Hematopoietic multipotent progenitor cell treated with erythropoietin and hydrocortisone succinate and interleukin-3 and kit ligand, for 15 days (in vitro differentiated cells): ENCODE measurements around the gene SEZ6L.
A peak's percentile ranks its signal among the peaks of the same experiment; 100 is the strongest.

Source experiments
- DNase-seq: peaks from one replicate; pipeline ENCODE4 v3.0.0-alpha.2; 2015; ENCODE audit warnings: low spot score

SEZ6L gene

DNA sequence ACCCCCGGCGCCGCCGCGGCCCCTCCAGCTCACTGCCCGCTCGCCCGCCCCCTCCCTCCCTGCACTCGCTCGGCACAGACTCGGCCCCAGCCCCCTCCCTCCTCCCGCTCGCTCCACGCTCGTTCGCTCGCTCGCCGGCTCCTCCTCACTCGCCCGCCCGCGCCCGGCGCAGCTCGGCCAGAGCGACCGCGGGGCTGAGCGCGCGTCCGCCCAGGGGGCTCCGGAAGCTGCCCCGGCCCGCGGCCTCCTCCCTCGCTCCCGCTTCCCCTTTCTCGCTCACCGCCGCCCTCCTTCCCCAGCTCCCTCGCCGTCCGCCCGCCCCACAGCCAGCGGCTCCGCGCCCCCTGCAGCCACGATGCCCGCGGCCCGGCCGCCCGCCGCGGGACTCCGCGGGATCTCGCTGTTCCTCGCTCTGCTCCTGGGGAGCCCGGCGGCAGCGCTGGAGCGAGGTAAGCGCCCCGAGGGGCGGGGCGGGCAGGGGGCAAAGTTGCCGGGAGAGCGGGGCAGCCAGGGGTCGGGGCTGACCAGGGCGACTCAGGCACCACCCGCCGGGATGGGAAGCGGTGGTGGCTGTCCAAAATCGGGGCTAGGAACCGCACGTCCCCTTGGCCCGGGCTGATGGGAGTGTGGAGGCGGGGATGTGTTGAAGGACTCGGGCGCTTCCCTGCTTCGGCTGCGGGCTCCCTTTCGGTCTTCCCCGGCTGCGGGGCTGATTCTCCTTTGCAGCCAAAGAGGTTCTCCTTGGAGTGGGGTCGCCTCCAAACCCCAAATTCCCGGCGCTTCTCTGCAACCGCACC, at the start of gene SEZ6L:
SEZ6L (plus strand) TSS at position 148 of the 797 bp plus-strand sequence; CDS start at position 356, 208 bp downstream.
- no peak for DNase-seq

GRCh38 chr22:26122920-26123468, 46.3 kb upstream of the SEZ6L start:
- no peak for DNase-seq

- no peak for DNase-seq
These were observed 44.1 kb upstream of the SEZ6L start for GRCh38 chr22:26124991-26125725.

GRCh38 chr22:26127126-26127525, 42.1 kb upstream of the SEZ6L start:
- no peak for DNase-seq

GRCh38 chr22:26127556-26127955, 41.7 kb upstream of the SEZ6L start:
- DNase-seq = no peak

DNA sequence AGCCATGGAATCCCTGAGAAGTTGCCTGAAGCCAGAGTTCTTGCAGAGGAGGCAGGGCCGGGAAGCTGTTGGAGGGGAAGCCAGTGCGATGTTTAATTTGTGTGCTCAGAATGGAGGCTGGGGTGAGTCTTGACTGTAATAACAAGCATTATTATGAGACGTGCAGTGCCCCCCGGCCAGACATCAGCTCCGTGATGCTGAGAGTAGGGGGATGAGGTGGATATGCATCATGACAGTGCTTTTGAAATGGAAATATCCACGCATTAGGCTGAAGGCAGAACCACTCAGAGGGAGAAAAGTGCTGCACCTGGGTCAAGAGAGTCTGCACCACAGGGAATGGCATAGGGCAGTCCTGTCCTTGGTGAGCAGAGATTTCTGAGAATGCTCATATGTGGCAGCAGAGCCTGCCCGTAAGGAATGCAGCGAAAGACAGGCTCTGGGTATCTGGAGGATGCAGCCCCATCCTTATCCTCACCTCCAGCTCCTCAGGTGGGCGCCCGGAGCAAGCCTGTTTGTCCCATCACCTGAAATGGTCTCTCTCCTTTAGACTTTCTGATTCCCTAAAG, 37.6 kb upstream of the SEZ6L start:
- DNase-seq = no peak

- DNase-seq = no peak
These were observed 34.5 kb upstream of the SEZ6L start for GRCh38 chr22:26134654-26135330.

GRCh38 chr22:26135806-26136205, 33.5 kb upstream of the SEZ6L start:
- no peak for DNase-seq

GRCh38 chr22:26139310-26139709, 30.0 kb upstream of the SEZ6L start:
- no peak for DNase-seq

DNA sequence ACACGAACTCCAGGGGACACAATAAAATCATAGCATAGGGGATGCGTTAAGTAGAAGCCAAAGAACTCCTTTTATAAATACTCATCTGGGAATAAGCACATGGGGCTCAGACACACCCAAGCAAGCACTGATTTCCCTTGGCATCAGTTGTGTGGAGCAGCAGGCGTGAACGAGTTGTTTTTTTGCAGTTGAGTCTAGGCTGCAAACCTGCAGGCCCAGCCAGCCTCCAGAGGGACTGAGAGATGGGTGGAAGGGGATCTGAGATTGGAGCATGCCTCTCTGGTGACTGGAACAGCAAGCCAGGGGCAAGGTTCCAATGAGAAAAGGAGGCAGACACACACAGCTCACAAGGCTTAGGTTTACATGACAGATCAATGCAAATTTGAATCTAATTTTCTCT, 27.4 kb upstream of the SEZ6L start:
- DNase-seq = no peak

- DNase-seq = no peak
These were observed 25.4 kb upstream of the SEZ6L start for GRCh38 chr22:26143806-26144325.

DNA sequence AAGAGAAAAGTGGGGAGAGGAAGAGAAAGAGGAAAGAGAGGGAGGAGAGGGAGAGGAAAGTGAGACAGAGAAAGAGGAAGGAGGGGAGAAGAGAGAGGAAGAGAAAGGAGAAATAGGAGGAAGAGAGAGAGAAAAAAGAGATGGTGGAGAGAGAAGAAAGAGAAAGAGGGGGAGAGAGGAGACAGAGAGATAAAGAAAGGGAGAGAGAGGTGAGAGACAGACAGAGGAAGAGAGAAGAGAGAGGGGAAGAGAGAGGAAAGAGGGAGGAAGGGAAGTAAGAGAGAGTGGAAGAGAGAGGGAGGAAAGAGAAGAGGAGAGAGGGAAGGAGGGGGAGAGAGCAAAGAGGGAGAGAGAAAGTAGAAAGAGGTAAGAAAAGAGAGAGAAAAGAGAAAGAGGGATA, 9.4 kb upstream of the SEZ6L start:
- DNase-seq = no peak

- DNase-seq = no peak
These were observed 7.5 kb upstream of the SEZ6L start for GRCh38 chr22:26161746-26162145.

DNA sequence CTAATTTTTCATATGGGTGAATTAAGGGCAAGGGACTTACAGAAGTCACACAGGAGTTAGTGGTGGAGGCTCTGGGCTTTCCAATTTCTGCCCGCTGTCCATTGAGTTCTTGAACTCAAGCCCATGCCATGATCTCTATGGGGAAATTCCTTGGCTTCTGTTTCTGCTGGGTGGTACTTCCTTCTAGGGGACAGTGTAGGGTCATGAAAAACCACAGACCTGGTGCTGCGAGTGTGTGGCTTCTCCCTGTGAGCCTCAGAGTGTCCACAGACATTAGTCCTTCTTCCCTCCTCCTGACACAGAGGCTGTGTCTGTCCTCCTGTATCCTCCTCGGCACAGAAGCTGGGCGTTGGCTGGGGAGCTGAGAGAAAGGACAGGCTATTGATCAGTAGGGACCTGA, 6.3 kb upstream of the SEZ6L start:
- no peak for DNase-seq

DNA sequence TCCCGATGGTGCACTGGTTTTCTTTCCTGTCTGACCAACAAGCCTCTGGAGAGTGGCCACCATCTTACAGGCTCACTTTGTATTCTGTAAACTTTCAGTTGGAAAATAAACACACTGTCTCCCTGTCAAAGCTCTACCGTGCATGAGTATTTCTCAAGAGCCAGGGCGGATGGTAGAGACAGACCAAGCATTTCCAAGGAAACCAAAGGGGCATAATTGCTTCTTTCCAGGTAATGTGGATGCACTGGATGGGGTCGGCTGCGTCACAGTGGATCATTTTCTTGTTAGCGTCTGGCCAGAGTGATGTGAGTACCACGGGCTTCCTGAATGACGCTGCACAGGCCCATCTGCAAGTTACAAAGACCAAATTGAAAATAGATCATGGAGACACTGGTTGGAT, 5.1 kb upstream of the SEZ6L start:
- no peak for DNase-seq

- no peak for DNase-seq
These were observed 871 bp upstream of the SEZ6L start for GRCh38 chr22:26168330-26168851.

- DNase-seq = no peak
These were observed 335 bp upstream of the SEZ6L start for GRCh38 chr22:26168939-26169314.

GRCh38 chr22:26170112-26170492, 840 bp downstream of the SEZ6L start:
- DNase-seq = no peak

- no peak for DNase-seq
These were observed 1.7 kb downstream of the SEZ6L start for GRCh38 chr22:26170795-26171580.

DNA sequence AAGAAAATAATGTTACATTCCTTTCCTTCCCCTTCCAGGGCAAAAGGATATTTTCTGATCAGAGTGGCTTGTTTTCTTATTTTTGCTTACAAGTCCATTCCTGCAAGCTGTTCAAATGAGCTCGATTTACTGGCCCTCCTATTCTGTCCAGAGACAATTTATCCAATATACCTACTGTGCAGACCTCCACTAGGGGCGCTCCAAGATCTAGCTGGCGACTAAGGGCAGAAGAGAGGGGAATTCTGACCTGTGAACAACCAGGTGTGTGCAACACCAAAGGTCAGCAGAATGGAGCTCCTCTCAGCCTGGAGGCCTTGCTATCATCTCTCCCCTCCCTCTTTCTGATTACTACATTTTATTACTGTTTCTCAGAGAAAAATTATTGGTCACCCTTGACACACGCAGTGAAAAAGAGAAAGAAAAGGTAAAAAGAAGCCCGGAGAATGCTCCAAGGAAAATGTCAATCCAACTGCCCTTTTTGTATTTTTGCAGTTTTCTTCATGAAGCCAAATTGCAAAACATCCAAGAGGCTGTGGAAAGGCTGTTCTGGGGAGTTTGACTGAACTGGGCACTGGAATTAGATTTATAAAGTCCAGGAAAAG, 3.2 kb downstream of the SEZ6L start:
- peak; percentile 15 for DNase-seq

DNA sequence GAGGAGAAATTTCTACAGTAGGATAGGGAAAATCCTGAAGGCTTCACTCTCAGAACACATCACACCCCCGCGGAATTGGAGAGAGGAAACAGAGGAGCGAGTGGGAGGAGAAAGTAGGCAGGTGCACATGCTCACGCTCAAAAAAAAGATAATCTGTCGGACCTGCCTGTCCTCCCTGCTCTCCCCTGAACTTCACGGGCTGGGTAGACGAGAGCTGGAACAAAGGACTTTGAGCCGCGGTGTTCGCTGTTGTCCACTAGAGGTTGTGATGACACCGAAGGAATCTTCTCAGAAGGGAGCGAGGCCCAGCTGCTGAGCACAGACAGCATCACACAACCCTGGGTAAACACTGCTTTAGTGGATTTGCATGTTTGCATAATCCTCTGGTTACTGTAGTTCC, 5.0 kb downstream of the SEZ6L start:
- DNase-seq = no peak
